GM12878 (cell line): Measurements from ENCODE around the gene FICD.

Experiments
- BCL3 ChIP-seq: IDR thresholded peaks from 2 replicates; pipeline ENCODE4 v1.6.1; 2011; ENCODE audit warnings: borderline replicate concordance, low read depth, mild to moderate bottlenecking, moderate library complexity, low read length; ENCODE audit not compliant: insufficient read depth, poor library complexity, severe bottlenecking
- CTCF ChIP-seq, 3 experiments: IDR thresholded peaks in 2 of 3; conservative IDR thresholded peaks in 1 of 3; 2 replicates each; pipeline ENCODE4 v1.5.1; 2011; ENCODE audit warnings: low read depth in 3 of 3, low read length in 3 of 3, mild to moderate bottlenecking in 3 of 3, control low read depth in 2 of 3, moderate library complexity in 2 of 3, inconsistent platforms in 1 of 3, mixed read lengths in 1 of 3; ENCODE audit not compliant: control insufficient read depth in 2 of 3, insufficient read depth in 1 of 3; ENCODE audit errors: extremely low read depth in 1 of 3
- NFIC ChIP-seq: IDR thresholded peaks from 2 replicates; pipeline ENCODE4 v1.6.1; 2012; ENCODE audit warnings: low read depth, mild to moderate bottlenecking, inconsistent platforms, low read length, moderate library complexity
- SMC3 ChIP-seq: IDR thresholded peaks from 2 replicates; pipeline ENCODE4 v1.6.1; 2011; ENCODE audit warnings: low read length, improper control_type of control experiment, borderline replicate concordance

GRCh38 chr12:108510836-108511235 is 4.2 kb upstream of the FICD start:
- TF ChIP-seq NFIC (no peak), CTCF (IDR thresholded peaks at IDR 0.05 in 2 of 3, conservative IDR thresholded peaks at IDR 0.05 in 1 of 3; ENCODE audit: control insufficient read depth in 2 of 3, extremely low read depth in 1 of 3, insufficient read depth in 1 of 3, low read depth in 3 of 3, low read length in 3 of 3) (no peak), SMC3 (no peak), BCL3 (no peak)
